Thymus (tissue), 11 donors: ENCODE data around the gene HYKK. TPM values are rescaled to one million over a fixed set of nuclear protein-coding genes. Genes with fewer than 3 reads are reported as not detected.

Experiments used
- DNase-seq, 9 donors: peaks; one replicate each; pipeline ENCODE4 v3.0.0-alpha.2; 2013; ENCODE audit warnings: low spot score in 9 of 9, low read depth in 6 of 9, missing footprints in 1 of 9
- H3K27ac ChIP-seq, 2 donors: one replicate each; pipeline ENCODE4 v1.5.1; 2013; ENCODE audit warnings: control low read depth in 1 of 2, low read depth in 1 of 2, low read length in 1 of 2, mild to moderate bottlenecking in 1 of 2, moderate library complexity in 1 of 2
- H3K27me3 ChIP-seq, 2 donors: one replicate each; pipeline ENCODE4 v1.5.1; 2013; ENCODE audit warnings: low read length in 1 of 2; ENCODE audit not compliant: control insufficient read depth in 2 of 2, insufficient read depth in 1 of 2
- H3K36me3 ChIP-seq, 2 donors: one replicate each; pipeline ENCODE4 v1.5.1; 2013; ENCODE audit warnings: low read length in 1 of 2, mild to moderate bottlenecking in 1 of 2, moderate library complexity in 1 of 2; ENCODE audit not compliant: control insufficient read depth in 2 of 2, insufficient read depth in 2 of 2
- H3K4me1 ChIP-seq, 2 donors: one replicate each; pipeline ENCODE4 v1.5.1; 2013; ENCODE audit warnings: low read length in 2 of 2; ENCODE audit not compliant: control insufficient read depth in 2 of 2, insufficient read depth in 2 of 2
- H3K4me3 ChIP-seq, 2 donors: one replicate each; pipeline ENCODE4 v1.5.1; 2013; ENCODE audit warnings: low read length in 2 of 2, control low read depth in 1 of 2, mild to moderate bottlenecking in 1 of 2
- H3K9me3 ChIP-seq, 2 donors: one replicate each; pipeline ENCODE4 v1.5.1; 2013; ENCODE audit warnings: low read length in 1 of 2, mild to moderate bottlenecking in 1 of 2; ENCODE audit not compliant: control insufficient read depth in 2 of 2, insufficient read depth in 1 of 2
- WGBS: extraction: QIAGEN DNeasy Blood & Tissue Kit; methylation state at CpG from one replicate; pipeline ENCODE4 v1.1.7; 2013; 5-methylcytosine and 5-hydroxymethylcytosine counted together
- polyA plus RNA-seq: library from polyadenylated mRNA; stranded (reverse); fragments of 200-250 nt; gene quantifications from one replicate; pipeline ENCODE4 v1.2.3, GENCODE V29; 2013
- total RNA-seq: library from RNA; stranded (reverse); fragments of 120-200 nt; gene quantifications from one replicate; pipeline ENCODE4 v1.2.4, GENCODE V29; 2013
- donor health status: healthy.

HYKK gene
- total and polyA plus RNA-seq, 2 donors, result 2.2 to 5.3 TPM

- 1% methylated on average over 19 of the region's 19 CpGs for WGBS
- H3K27ac ChIP-seq, result no peak overlapping the region
These were observed 58.8 kb downstream of the HYKK start for GRCh38 chr15:78565951-78566774.

DNA sequence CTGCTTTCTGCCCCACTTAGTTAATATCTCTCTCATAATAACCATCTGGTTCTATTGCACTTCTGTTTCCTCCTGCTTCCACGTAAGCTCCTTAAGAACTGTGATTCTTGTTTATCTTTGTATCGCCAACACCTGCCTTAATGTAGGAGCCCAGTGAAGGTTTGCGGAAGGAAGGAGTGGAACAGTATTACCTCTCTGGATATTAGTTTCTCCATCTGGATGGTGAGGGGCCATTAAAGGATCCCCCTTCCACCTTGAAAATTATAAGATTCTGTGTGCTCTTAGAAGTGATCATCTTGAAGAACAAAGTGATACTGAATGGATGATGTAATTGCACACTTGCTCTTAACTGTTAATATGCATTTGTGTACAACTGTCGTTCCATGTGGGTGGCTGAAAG, 60.2 kb downstream of the HYKK start:
- Histone ChIP-seq H3K4me1 (peaks cover 15 to 16% of the 10 kb centered on the region in 2 donors), H3K27ac (no peak overlapping the region), H3K4me3 (no peak overlapping the region), H3K36me3 (no peaks in the 10 kb centered on the region), H3K27me3 (peaks cover 2 to 21% of the 10 kb centered on the region in 2 donors), H3K9me3 (no peaks in the 10 kb centered on the region)
- DNase-seq, result no peak
- 70% methylated on average over 4 of the region's 4 CpGs for WGBS

More at GRCh38 chr15:78565951-78566774, 58.8 kb downstream of the HYKK start:
- H3K4me1 ChIP-seq, result peaks cover 15 to 16% of the 10 kb centered on the region in 2 donors
- H3K36me3 ChIP-seq, result no peaks in the 10 kb centered on the region
- peak in 2 of 9 donors; percentile 1 to 25 for DNase-seq
- no peaks in the 10 kb centered on the region for H3K9me3 ChIP-seq
- H3K4me3 ChIP-seq, result peak overlapping the region; percentile 45 to 67
- peaks cover 2 to 21% of the 10 kb centered on the region in 2 donors for H3K27me3 ChIP-seq

GRCh38 chr15:78570710-78571109, 63.3 kb downstream of the HYKK start:
- peaks cover under 1 to 10% of the 10 kb centered on the region in 2 donors for H3K27me3 ChIP-seq
- no peaks in the 10 kb centered on the region for H3K36me3 ChIP-seq
- 97% methylated on average over 2 of the region's 2 CpGs for WGBS
- no peaks in the 10 kb centered on the region for H3K9me3 ChIP-seq
- no peak overlapping the region for H3K4me3 ChIP-seq
- DNase-seq, result no peak
- peaks cover 4 to 6% of the 10 kb centered on the region in 2 donors for H3K4me1 ChIP-seq
- H3K27ac ChIP-seq, result no peak overlapping the region

GRCh38 chr15:78571382-78571781, 64.0 kb downstream of the HYKK start:
- no peaks in the 10 kb centered on the region for H3K4me1 ChIP-seq
- no peak overlapping the region for H3K4me3 ChIP-seq
- no peak for DNase-seq
- H3K9me3 ChIP-seq, result no peaks in the 10 kb centered on the region
- no peak overlapping the region for H3K27ac ChIP-seq
- whole genome bisulfite sequencing, result over 99% methylated on average over 4 of the region's 4 CpGs
- no peaks in the 10 kb centered on the region for H3K36me3 ChIP-seq
- peaks cover 0 to 4% of the 10 kb centered on the region in 2 donors for H3K27me3 ChIP-seq

DNA sequence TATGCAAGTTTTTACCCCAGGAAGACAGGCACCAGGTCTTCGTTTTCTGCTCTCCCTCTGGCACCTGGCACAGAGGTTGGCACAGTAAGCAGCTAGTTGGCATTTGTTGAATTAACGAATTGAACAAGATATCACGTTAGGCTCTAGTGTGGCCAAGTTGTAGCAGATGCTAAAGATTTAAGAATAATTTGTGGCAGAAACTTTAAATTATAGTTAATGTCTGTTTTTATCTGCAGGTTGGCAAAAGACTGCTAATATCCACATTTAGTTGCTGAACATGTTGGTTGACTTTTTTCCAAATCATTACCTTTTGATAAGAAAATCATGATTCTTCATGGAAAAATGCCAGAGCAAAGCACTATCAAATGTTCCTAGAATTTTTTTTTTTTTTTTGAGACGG, 66.0 kb downstream of the HYKK start:
- no peak for DNase-seq
- Histone ChIP-seq H3K9me3 (no peaks in the 10 kb centered on the region), H3K27me3 (no peaks in the 10 kb centered on the region), H3K4me1 (no peaks in the 10 kb centered on the region), H3K4me3 (no peak overlapping the region), H3K27ac (no peak overlapping the region), H3K36me3 (no peaks in the 10 kb centered on the region)
- 94% methylated on average over 4 of the region's 4 CpGs for WGBS

DNA sequence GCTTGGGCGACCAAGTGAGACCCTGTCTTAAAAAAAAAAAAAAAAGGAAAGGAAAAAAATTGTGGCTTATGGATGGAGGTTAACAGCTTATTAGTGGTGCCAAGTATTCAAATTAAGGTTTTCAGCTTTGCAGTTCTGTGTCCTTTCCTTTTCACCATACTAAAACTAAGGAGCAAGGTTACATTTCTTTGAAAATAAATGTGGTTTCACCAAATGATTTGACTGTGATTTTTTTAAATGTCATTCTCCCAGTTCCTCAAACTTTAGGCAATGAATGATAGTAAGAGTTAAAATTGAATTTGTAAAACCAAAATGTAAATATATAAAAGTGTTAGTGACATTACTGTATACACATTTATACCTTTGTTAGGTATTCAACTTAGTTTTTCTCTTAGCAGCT, 67.6 kb downstream of the HYKK start:
- 100% methylated on average over 1 of the region's 1 CpG for whole genome bisulfite sequencing
- Histone ChIP-seq H3K4me3 (no peak overlapping the region), H3K9me3 (no peaks in the 10 kb centered on the region), H3K36me3 (no peaks in the 10 kb centered on the region), H3K27me3 (no peaks in the 10 kb centered on the region), H3K27ac (no peak overlapping the region), H3K4me1 (no peaks in the 10 kb centered on the region)
- DNase-seq, result no peak

Other genes with a start within 250 kb of the HYKK start
- 6.2 TPM for gene DNAJA4, start 243.0 kb upstream of the HYKK start, total RNA-seq
- gene DNAJA4, start 243.0 kb upstream of the HYKK start, polyA plus RNA-seq, result 19.0 TPM
- gene SKIC8, start 208.0 kb upstream of the HYKK start, total RNA-seq, result 91.1 TPM
- gene SKIC8, start 208.0 kb upstream of the HYKK start, polyA plus RNA-seq, result 63.9 TPM
- gene CRABP1, start 167.2 kb upstream of the HYKK start, total RNA-seq, result 1.8 TPM
- gene CRABP1, start 167.2 kb upstream of the HYKK start, polyA plus RNA-seq, result 6.5 TPM
- gene IREB2, start 69.4 kb upstream of the HYKK start, total RNA-seq, result 20.5 TPM
- 20.6 TPM for gene IREB2, start 69.4 kb upstream of the HYKK start, polyA plus RNA-seq
- 409 TPM for gene PSMA4, start 32.9 kb downstream of the HYKK start, total RNA-seq
- 316 TPM for gene PSMA4, start 32.9 kb downstream of the HYKK start, polyA plus RNA-seq
- gene CHRNA5, start 57.9 kb downstream of the HYKK start, total RNA-seq, result 1.9 TPM
- 1.5 TPM for gene CHRNA5, start 57.9 kb downstream of the HYKK start, polyA plus RNA-seq
- 22.0 TPM for gene CHRNA3, start 113.4 kb downstream of the HYKK start, total RNA-seq
- 48.3 TPM for gene CHRNA3, start 113.4 kb downstream of the HYKK start, polyA plus RNA-seq
- 0.47 TPM for gene CHRNB4, start 133.6 kb downstream of the HYKK start, total RNA-seq
- 0.62 TPM for gene CHRNB4, start 133.6 kb downstream of the HYKK start, polyA plus RNA-seq